Left lung (tissue), 10 donors: Measurements from ENCODE around the gene NR5A2. TPM values are rescaled to one million over a fixed set of nuclear protein-coding genes. Genes with fewer than 3 reads are reported as not detected.

Experiments used
- ATAC-seq: fragments of 200-7000 bp; cut with Tn5 transposase; one replicate; pipeline ENCODE4 v1.9.1; 2020; ENCODE audit warnings: moderate library complexity
- DNase-seq, 4 donors: peaks; one replicate each; pipeline ENCODE4 v3.0.0-alpha.2; 2013 to 2020
- H3K27ac ChIP-seq, 2 donors: fragments of 200-600 bp; sonication (generic) in 1 of 2; one replicate each; pipeline versions ENCODE4 v1.5.0 to v1.8.0; 2020 to 2021
- H3K27me3 ChIP-seq, 2 donors: fragments of 200-600 bp; sonication (generic) in 1 of 2; one replicate each; pipeline versions ENCODE4 v1.5.0 to v1.8.0; 2020 to 2021
- H3K36me3 ChIP-seq, 2 donors: fragments of 200-600 bp; sonication (generic) in 1 of 2; one replicate each; pipeline versions ENCODE4 v1.5.0 to v1.8.0; 2020 to 2021
- H3K4me1 ChIP-seq, 2 donors: fragments of 200-600 bp; one replicate each; pipeline ENCODE4 v1.8.0; 2021
- H3K4me3 ChIP-seq, 2 donors: fragments of 200-600 bp; sonication (generic) in 1 of 2; one replicate each; pipeline versions ENCODE4 v1.5.0 to v1.8.0; 2020 to 2021; ENCODE audit warnings: mild to moderate bottlenecking in 1 of 2
- H3K9me3 ChIP-seq, 2 donors: fragments of 200-600 bp; sonication (generic) in 1 of 2; one replicate each; pipeline versions ENCODE4 v1.5.0 to v1.8.0; 2020 to 2021
- CTCF ChIP-seq, 2 donors: fragments of 200-600 bp; sonication (generic) in 1 of 2; IDR thresholded peaks; one replicate each; pipeline versions ENCODE4 v1.5.0 to v1.8.0; 2021; ENCODE audit warnings: antibody characterized with exemption in 2 of 2
- intact Hi-C, 2 donors: fragments of 100-400 bp; cut with DNase I; formaldehyde crosslinking; loops; one replicate each; pipeline versions ENCODE4 v1.11.2 to v1.14.2; 2022
- polyA plus RNA-seq, 6 donors: library from polyadenylated mRNA; unstranded; fragments of 120-200 nt; gene quantifications; one replicate each; pipeline ENCODE4 v1.2.1, GENCODE V29; 2013; ENCODE audit not compliant: insufficient read length in 6 of 6
- total RNA-seq, 2 donors: library from RNA; stranded (reverse); fragmentation: NEBNext Ultra II Directional; extraction: Animal tissue kit (Norgen Biotek cat#: 25700); gene quantifications; one replicate each; pipeline ENCODE4 v1.2.1, GENCODE V29; 2021
- donor health status: DM: no; HTN: yes; CAD: no.
- donor health status: DM: no; HTN: no; CAD: no.

Gene NR5A2
- total and polyA plus RNA-seq, 8 donors = 2.8 to 10.7 (median 8.2) TPM

DNA sequence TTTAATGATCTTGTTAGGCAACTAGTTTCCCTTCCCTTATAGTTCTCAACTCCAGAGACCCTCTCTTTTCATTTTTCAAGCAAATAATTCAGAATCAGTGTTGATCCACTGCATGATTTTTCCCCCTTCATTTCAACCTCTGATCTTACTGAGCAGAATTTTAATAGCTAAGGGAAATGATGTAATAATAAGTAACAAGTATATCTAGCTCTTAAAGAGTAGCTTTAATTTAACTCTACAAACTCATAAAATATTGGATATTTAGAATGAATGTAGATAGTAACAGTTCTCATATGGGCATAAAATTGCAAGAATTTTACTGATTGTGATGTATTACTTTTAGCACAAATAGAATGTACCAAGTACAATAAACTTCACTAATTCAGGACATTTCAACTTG is 130.2 kb downstream of the NR5A2 start:
- peaks cover 2 to 18% of the 10 kb centered on the region in 2 donors for H3K4me1 ChIP-seq
- H3K27me3 ChIP-seq = no peaks in the 10 kb centered on the region
- DNase-seq = no peak
- H3K4me3 ChIP-seq = no peak overlapping the region
- intact Hi-C loops = no loop called here
- no peaks in the 10 kb centered on the region for H3K9me3 ChIP-seq
- no peaks in the 10 kb centered on the region for H3K36me3 ChIP-seq
- no peak overlapping the region for H3K27ac ChIP-seq
- no peak for ATAC-seq
- TF ChIP-seq CTCF (IDR thresholded peaks at IDR 0.05) = no peak

DNA sequence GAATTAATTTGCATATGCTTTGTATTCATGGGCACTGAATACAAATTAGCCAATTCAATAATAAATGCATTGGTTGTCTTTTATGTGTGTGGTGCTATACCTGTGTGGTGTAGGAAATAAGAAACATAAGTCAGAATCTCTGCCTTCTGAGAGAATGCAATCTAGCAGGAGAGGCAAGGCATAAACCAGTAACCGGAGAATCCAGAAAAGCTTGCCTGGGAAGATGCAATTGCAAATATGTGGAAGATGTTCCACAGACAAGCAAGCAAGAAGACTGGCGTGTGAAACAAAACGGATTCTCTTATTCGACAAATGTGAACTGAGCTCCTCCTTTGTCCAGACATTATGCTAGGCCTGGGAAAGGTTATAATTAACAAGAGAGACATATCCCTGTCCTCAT is 134.3 kb downstream of the NR5A2 start:
- Histone ChIP-seq H3K4me1 (no peaks in the 10 kb centered on the region), H3K9me3 (no peaks in the 10 kb centered on the region), H3K27ac (no peak overlapping the region), H3K4me3 (no peak overlapping the region), H3K36me3 (no peaks in the 10 kb centered on the region), H3K27me3 (no peaks in the 10 kb centered on the region)
- DNase-seq (no peak), ATAC-seq (no peak)
- TF ChIP-seq CTCF (IDR thresholded peaks at IDR 0.05) = no peak
- intact Hi-C loops = no loop called here

DNA sequence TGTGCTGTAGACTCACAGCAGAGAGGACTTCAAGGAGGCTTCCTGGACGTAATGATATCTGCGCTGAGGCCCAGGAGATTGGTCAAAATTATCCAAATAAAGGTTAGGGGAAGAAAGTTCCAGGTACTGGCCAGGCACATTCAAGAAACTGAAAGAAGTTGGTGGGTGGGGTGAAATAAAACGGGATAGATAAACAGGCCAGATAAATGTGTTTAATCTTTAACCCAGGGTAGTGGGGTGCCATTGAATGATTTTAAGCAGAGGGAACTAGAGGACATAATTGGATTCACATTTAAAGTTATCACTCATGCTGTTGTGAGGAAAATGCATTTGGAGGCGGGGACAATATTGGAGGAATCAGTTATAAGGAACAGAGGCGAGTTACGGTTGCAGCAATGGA is 134.7 kb downstream of the NR5A2 start:
- Histone ChIP-seq H3K4me3 (no peak overlapping the region), H3K36me3 (no peaks in the 10 kb centered on the region), H3K27ac (no peak overlapping the region), H3K4me1 (no peaks in the 10 kb centered on the region), H3K27me3 (no peaks in the 10 kb centered on the region), H3K9me3 (no peaks in the 10 kb centered on the region)
- ATAC-seq = no peak
- DNase-seq = no peak
- intact Hi-C loops = no loop called here
- TF ChIP-seq CTCF (IDR thresholded peaks at IDR 0.05) = no peak

DNA sequence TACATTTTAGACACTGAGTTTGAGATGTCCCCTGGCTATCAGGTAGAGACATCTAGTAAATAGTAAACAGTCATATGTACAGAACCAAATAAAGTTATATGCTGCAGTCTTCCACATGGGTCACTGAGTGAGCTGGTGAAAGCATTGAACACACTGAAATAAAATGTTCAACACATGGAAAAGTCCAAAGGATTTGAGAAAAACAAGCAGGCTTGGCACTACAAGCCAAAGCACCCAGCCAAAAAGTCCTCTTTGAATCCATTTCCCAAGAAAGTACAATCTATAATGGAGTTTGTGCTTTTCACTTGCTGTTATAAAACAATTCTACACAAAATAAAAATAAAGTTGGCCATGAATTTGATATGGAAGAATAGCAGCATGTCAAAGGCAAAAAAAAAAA is 135.4 kb downstream of the NR5A2 start:
- H3K36me3 ChIP-seq = no peaks in the 10 kb centered on the region
- DNase-seq = no peak
- intact Hi-C loops = no loop called here
- ATAC-seq = no peak
- no peak overlapping the region for H3K27ac ChIP-seq
- no peaks in the 10 kb centered on the region for H3K4me1 ChIP-seq
- no peaks in the 10 kb centered on the region for H3K9me3 ChIP-seq
- TF ChIP-seq CTCF (IDR thresholded peaks at IDR 0.05) = no peak
- no peak overlapping the region for H3K4me3 ChIP-seq
- no peaks in the 10 kb centered on the region for H3K27me3 ChIP-seq

- no peak for TF ChIP-seq CTCF (IDR thresholded peaks at IDR 0.05)
- ATAC-seq (no peak), DNase-seq (no peak)
- intact Hi-C loops = no loop called here
- no peak overlapping the region for H3K27ac ChIP-seq
- no peak overlapping the region for H3K4me3 ChIP-seq
- H3K9me3 ChIP-seq = no peaks in the 10 kb centered on the region
- H3K36me3 ChIP-seq = no peaks in the 10 kb centered on the region
- H3K27me3 ChIP-seq = no peaks in the 10 kb centered on the region
- no peaks in the 10 kb centered on the region for H3K4me1 ChIP-seq
These were observed 136.4 kb downstream of the NR5A2 start for GRCh38 chr1:200163911-200164310.
